Measurements from ENCODE around the gene ALOX5. TPM values are rescaled to one million over a fixed set of nuclear protein-coding genes. Genes with fewer than 3 reads are reported as not detected.

ALOX5 gene
- total and polyA plus RNA-seq, 7 donors = 1.6 to 3.1 (median 2.0) TPM

DNA sequence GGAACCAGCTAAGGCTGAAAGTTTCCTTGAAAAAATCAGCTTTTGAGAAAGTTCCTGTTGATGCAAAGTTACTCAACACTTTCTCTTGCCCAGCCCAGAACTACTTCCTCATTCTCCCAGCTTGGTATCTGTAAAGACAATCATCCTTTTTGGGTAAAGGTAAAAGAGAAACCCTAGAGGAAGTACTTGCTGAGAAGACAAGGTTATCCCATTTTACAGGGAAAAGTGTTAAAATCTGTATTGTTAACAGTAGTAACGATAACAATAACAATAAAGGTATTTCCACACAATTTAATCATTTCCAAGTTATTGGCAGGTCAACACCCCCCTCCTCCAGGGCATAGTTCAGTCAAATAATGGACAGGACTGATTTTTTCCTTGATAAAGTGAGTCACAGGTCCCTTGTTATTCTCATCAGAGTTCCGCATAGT is 2.4 kb downstream of the ALOX5 start:
- Histone ChIP-seq H3K9me3 (no peaks in the 10 kb centered on the region), H3K27me3 (ENCODE audit: insufficient read depth in 3 of 3, low read length in 2 of 3) (peaks cover 0 to 60% (median 9%) of the 10 kb centered on the region in 3 donors), H3K4me3 (no peak overlapping the region), H3K4me1 (peaks cover 8% of the 10 kb centered on the region), H3K27ac (no peak overlapping the region), H3K36me3 (ENCODE audit: insufficient read depth in 1 of 2, low read depth in 1 of 2) (no peaks in the 10 kb centered on the region)
- 80 to 87% (median 87%) methylated on average over 2 of the region's 2 CpGs for WGBS, 3 donors
- DNase-seq = no peak
- ATAC-seq = no peak
- intact Hi-C loops (cut with DNase I) = no loop called here
- TF ChIP-seq, protein P1, sequence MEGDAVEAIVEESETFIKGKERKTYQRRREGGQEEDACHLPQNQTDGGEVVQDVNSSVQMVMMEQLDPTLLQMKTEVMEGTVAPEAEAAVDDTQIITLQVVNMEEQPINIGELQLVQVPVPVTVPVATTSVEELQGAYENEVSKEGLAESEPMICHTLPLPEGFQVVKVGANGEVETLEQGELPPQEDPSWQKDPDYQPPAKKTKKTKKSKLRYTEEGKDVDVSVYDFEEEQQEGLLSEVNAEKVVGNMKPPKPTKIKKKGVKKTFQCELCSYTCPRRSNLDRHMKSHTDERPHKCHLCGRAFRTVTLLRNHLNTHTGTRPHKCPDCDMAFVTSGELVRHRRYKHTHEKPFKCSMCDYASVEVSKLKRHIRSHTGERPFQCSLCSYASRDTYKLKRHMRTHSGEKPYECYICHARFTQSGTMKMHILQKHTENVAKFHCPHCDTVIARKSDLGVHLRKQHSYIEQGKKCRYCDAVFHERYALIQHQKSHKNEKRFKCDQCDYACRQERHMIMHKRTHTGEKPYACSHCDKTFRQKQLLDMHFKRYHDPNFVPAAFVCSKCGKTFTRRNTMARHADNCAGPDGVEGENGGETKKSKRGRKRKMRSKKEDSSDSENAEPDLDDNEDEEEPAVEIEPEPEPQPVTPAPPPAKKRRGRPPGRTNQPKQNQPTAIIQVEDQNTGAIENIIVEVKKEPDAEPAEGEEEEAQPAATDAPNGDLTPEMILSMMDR (IDR thresholded peaks at IDR 0.05) = no peak

DNA sequence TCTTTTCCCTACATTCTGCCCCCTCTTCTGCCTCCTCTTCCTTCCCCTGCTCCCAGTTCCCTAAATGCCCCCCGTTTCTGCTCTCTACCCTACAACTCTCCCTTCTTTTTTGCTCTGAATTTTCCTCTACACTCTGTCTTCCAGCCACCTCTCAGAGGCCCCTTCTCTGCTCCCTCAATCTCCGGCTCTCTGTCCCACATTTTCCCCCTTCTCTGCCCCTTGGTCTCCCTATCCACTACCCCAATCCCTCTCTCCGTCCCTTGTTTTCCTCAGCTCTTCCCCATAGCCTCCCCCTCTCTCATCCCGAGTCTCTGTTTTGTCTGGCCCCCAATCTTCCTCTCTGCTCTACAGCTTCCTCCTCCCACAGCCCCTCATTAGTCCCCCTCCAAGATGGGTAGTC is 3.3 kb downstream of the ALOX5 start:
- DNase-seq = no peak
- Histone ChIP-seq H3K36me3 (ENCODE audit: insufficient read depth in 1 of 2, low read depth in 1 of 2) (no peaks in the 10 kb centered on the region), H3K4me3 (no peak overlapping the region), H3K27ac (no peak overlapping the region), H3K27me3 (ENCODE audit: insufficient read depth in 3 of 3, low read length in 2 of 3) (peaks cover 0 to 52% (median 11%) of the 10 kb centered on the region in 3 donors), H3K9me3 (no peaks in the 10 kb centered on the region), H3K4me1 (peaks cover 8% of the 10 kb centered on the region)
- intact Hi-C loops (cut with DNase I) = no loop called here
- ATAC-seq = no peak
- WGBS, 3 donors = 65 to 67% (median 65%) methylated on average over 4 of the region's 4 CpGs
- TF ChIP-seq, protein P1 (IDR thresholded peaks at IDR 0.05) = no peak

DNA sequence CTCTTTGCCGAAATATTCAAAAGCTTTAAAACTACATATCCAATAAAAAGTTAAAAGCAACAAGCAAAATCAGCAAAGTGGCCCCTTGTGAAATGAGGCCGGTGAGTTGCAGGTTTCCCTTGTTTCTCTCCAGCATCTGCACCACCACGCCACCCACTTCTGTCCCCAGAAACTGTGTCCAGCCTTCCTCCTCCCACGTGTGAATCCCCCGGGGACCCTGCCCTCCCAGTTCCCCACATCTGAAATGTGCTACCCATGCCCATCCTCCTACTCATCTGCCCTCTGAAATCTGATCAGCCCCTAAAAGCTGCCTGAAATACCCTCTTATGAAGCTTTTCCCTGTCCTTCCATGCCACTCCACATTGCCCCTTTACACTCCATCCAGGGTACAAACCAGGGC is 3.8 kb downstream of the ALOX5 start:
- no peak for DNase-seq
- TF ChIP-seq, protein P1 (IDR thresholded peaks at IDR 0.05) = no peak

DNA sequence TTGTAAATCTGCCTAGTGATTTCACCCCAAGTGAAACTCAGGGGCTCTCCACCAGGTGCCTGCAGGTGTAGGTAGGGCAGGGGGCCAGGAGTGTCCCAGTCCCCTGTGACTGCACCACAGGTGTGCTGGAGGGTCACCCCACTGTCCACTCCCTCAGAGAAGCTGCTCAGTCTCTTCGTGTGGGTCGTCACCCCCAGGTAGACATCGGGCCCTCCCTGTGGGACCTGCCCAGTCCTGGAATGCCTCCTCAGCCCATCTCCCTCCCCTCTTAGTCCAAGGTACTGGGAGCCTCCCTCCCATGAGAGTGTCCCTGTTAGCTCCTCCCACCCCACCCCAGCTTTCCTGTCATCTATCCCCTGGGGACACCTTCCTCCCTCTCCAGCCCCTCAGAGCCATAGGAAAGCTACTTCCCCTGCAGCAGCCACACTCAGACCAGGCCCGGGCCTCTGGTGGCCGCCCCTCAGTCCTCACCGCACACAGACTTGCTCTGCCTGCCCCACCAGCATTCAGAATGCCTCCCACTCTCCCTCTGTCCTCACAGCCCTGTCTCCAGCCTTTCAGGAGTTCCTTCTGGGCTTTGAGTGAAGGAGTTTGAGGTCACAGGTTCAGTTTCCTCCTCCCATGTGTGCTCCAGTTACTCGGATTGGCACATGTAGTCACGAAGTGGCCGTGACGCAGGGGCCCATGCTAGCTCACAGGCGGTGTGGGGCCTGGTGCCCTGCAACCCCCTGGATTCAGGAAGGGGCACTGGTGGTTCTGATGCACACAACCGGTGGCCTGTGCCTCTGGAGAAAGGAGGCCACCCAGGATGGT is 5.1 kb downstream of the ALOX5 start:
- no peaks in the 10 kb centered on the region for H3K36me3 ChIP-seq (ENCODE audit: insufficient read depth in 1 of 2, low read depth in 1 of 2)
- H3K4me1 ChIP-seq = peaks cover 5% of the 10 kb centered on the region
- H3K9me3 ChIP-seq = no peaks in the 10 kb centered on the region
- no peak for DNase-seq
- no peak for ATAC-seq
- TF ChIP-seq, protein P1 (IDR thresholded peaks at IDR 0.05) = no peak
- WGBS, 3 donors = 79 to 81% (median 81%) methylated on average over 12 of the region's 12 CpGs
- intact Hi-C loops (cut with DNase I) = no loop called here
- peaks cover 0 to 34% (median 8%) of the 10 kb centered on the region in 3 donors for H3K27me3 ChIP-seq (ENCODE audit: insufficient read depth in 3 of 3, low read length in 2 of 3)
- no peak overlapping the region for H3K4me3 ChIP-seq
- no peak overlapping the region for H3K27ac ChIP-seq

More for the DNA sequence above, 3.8 kb downstream of the ALOX5 start:
- Histone ChIP-seq H3K9me3 (no peaks in the 10 kb centered on the region), H3K27ac (no peak overlapping the region), H3K4me1 (peaks cover 8% of the 10 kb centered on the region), H3K36me3 (ENCODE audit: insufficient read depth in 1 of 2, low read depth in 1 of 2) (no peaks in the 10 kb centered on the region), H3K4me3 (no peak overlapping the region), H3K27me3 (ENCODE audit: insufficient read depth in 3 of 3, low read length in 2 of 3) (peaks cover 0 to 47% (median 11%) of the 10 kb centered on the region in 3 donors)
- intact Hi-C loops (cut with DNase I) = no loop called here
- WGBS, 3 donors = 69 to 79% (median 72%) methylated on average over 5 of the region's 5 CpGs
- no peak for ATAC-seq

Data from psoas muscle (tissue), 8 donors.